ENCODE results near the gene FALEC. TPM values are rescaled to one million over a fixed set of nuclear protein-coding genes. Genes with fewer than 3 reads are reported as not detected.
"Not testable (repeated sequence)": the region's sequence is repeated elsewhere in the genome, so short reads cannot be mapped to it uniquely, and the experiment has no call there.

The FALEC gene
- total RNA-seq, 1 donor from 2014 or later = not detected

GRCh38 chr1:150579945-150580642, 64.5 kb downstream of the FALEC start:
- peaks cover 0 to 32% of the 10 kb centered on the region in 2 donors for H3K36me3 ChIP-seq
- intact Hi-C loops (cut with DNase I) = loop anchor here (5.0 kb wide), 1 partner anchor 37 kb away; no protein-coding TSS in a partner anchor
- peaks cover 21% of the 10 kb centered on the region for H3K4me1 ChIP-seq
- no peaks in the 10 kb centered on the region for H3K27me3 ChIP-seq
- no peak for DNase-seq (ENCODE audit: extremely low spot score in 2 of 2)
- no peaks in the 10 kb centered on the region for H3K9me3 ChIP-seq
- TF ChIP-seq POLR2AphosphoS5 (IDR thresholded peaks at IDR 0.05; ENCODE audit: insufficient read depth in 1 of 2, low read depth in 1 of 2) (no peak), POLR2A (IDR thresholded peaks at IDR 0.05) (peak in 1 of 2 donors; percentile 2)
- H3K27ac ChIP-seq = peak overlapping the region; percentile 100
- peak overlapping the region; percentile 86 to 99 for H3K4me3 ChIP-seq

GRCh38 chr1:150580966-150581365, 65.4 kb downstream of the FALEC start:
- DNase-seq (ENCODE audit: extremely low spot score in 2 of 2); intact Hi-C loops (cut with DNase I); H3K9me3 ChIP-seq; H3K27me3 ChIP-seq; H3K4me3 ChIP-seq: not testable (repeated sequence)
- peaks cover 0 to 24% of the 10 kb centered on the region in 2 donors for H3K36me3 ChIP-seq
- H3K27ac ChIP-seq = peak overlapping the region; percentile 100
- H3K4me1 ChIP-seq = peaks cover 13% of the 10 kb centered on the region

- DNase-seq (ENCODE audit: extremely low spot score in 2 of 2); H3K4me1 ChIP-seq; H3K4me3 ChIP-seq; H3K27me3 ChIP-seq; intact Hi-C loops (cut with DNase I); H3K9me3 ChIP-seq: not testable (repeated sequence)
- Histone ChIP-seq H3K36me3 (peaks cover 0 to 20% of the 10 kb centered on the region in 2 donors), H3K27ac (peak overlapping the region; percentile 100)
These were observed 65.9 kb downstream of the FALEC start for GRCh38 chr1:150581437-150581836.

- H3K4me1 ChIP-seq; DNase-seq (ENCODE audit: extremely low spot score in 2 of 2); H3K4me3 ChIP-seq; H3K27me3 ChIP-seq; intact Hi-C loops (cut with DNase I); H3K9me3 ChIP-seq; H3K27ac ChIP-seq: not testable (repeated sequence)
- H3K36me3 ChIP-seq = peaks cover 0 to 15% of the 10 kb centered on the region in 2 donors
These were observed 66.4 kb downstream of the FALEC start for GRCh38 chr1:150581962-150582361.

- no peak for DNase-seq (ENCODE audit: extremely low spot score in 2 of 2)
- Histone ChIP-seq H3K27me3 (no peaks in the 10 kb centered on the region), H3K27ac (no peak overlapping the region), H3K4me3 (no peak overlapping the region), H3K4me1 (peaks cover 9% of the 10 kb centered on the region), H3K9me3 (no peaks in the 10 kb centered on the region), H3K36me3 (peaks cover 0 to 11% of the 10 kb centered on the region in 2 donors)
- intact Hi-C loops (cut with DNase I) = no loop called here
- TF ChIP-seq POLR2AphosphoS5 (IDR thresholded peaks at IDR 0.05; ENCODE audit: insufficient read depth in 1 of 2, low read depth in 1 of 2) = no peak
These were observed 66.8 kb downstream of the FALEC start for GRCh38 chr1:150582371-150582770.

Small RNA genes within 50 kb of the gene (microRNA-seq; reads per million reads assigned to microRNA genes)
- gene MIR4257 (ENCODE audit: borderline number of aligned reads, borderline replicate concordance) = not detected
- not detected for gene MIR6878 (ENCODE audit: borderline number of aligned reads, borderline replicate concordance)

Small RNA genes within 50 kb of the gene (small RNA-seq; reads per million reads assigned to genes)
- not detected for gene MIR4257
- not detected for gene RN7SL473P
- gene RN7SL600P = not detected

Other genes starting within 250 kb of the FALEC start
- gene APH1A, start 246.7 kb upstream of the FALEC start, total RNA-seq = 52.8 TPM
- 19.4 TPM for gene C1orf54, start 243.0 kb upstream of the FALEC start, total RNA-seq
- 6.6 TPM for gene CIART, start 233.2 kb upstream of the FALEC start, total RNA-seq
- gene MRPS21, start 221.9 kb upstream of the FALEC start, total RNA-seq = 34.6 TPM
- 39.8 TPM for gene PRPF3, start 194.2 kb upstream of the FALEC start, total RNA-seq
- 23.8 TPM for gene RPRD2, start 151.6 kb upstream of the FALEC start, total RNA-seq
- gene TARS2, start 28.3 kb upstream of the FALEC start, total RNA-seq = 17.4 TPM
- gene ECM1, start 7.6 kb upstream of the FALEC start, total RNA-seq = 130 TPM
- 64.6 TPM for gene ADAMTSL4, start 33.7 kb downstream of the FALEC start, total RNA-seq
- 181 TPM for gene MCL1, start 63.9 kb downstream of the FALEC start, total RNA-seq
- 117 TPM for gene ENSA, start 113.9 kb downstream of the FALEC start, total RNA-seq
- 21.9 TPM for gene GOLPH3L, start 181.4 kb downstream of the FALEC start, total RNA-seq
- 1.2 TPM for gene HORMAD1, start 205.1 kb downstream of the FALEC start, total RNA-seq

Data from vagina (tissue), 2 donors.